ENCODE measurements around the gene TUBA1A.
A peak's percentile ranks its signal among the peaks of the same experiment; 100 is the strongest.
"Not testable (repeated sequence)": the region's sequence is repeated elsewhere in the genome, so short reads cannot be mapped to it uniquely, and the experiment has no call there.

The TUBA1A gene

DNA sequence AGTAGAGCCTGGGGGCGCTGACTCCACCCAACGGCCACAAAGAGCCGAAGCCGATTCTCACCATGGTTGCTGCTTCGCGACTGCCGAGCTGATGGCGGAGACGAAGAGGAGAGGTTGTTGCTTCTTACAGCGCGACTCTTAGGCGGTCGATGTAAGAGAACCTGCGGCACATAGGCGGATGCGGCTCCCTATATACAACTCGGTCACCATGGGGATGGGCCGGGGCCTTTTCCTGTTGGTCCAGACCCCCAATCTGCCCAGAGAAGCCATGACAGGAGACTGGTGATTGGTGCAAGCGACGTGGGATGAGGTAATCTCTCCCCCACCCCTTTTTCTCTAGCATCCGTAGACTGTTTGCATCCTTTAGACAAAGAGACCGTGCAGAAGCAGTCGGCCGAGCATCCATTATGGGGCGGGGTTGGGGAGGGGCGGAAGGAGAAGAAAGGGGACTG is at the start of gene TUBA1A:
TUBA1A (minus strand) TSS at position 165 of the 452 bp plus-strand sequence; CDS start at position 64, 101 bp downstream.
- DNase-seq = peak; percentile 99

DNA sequence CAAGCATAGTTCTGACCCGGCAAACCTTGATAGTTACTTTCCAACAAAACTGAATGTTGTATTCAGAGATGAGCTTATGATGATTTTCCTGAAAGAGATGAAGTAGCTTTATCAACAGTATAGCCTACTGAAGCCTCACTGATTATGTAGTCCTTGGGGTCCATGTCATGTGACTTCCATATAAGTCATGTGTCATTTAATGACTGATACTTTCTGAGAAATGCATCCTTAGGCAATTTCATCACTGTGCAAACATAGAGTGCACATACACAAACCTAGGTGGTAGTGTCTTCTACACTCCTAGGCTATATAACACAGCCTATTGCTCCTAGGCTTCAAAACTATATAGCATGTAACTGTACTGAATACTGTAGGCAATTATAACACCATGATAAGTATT is 47.5 kb upstream of the TUBA1A start:
- DNase-seq = no peak

DNA sequence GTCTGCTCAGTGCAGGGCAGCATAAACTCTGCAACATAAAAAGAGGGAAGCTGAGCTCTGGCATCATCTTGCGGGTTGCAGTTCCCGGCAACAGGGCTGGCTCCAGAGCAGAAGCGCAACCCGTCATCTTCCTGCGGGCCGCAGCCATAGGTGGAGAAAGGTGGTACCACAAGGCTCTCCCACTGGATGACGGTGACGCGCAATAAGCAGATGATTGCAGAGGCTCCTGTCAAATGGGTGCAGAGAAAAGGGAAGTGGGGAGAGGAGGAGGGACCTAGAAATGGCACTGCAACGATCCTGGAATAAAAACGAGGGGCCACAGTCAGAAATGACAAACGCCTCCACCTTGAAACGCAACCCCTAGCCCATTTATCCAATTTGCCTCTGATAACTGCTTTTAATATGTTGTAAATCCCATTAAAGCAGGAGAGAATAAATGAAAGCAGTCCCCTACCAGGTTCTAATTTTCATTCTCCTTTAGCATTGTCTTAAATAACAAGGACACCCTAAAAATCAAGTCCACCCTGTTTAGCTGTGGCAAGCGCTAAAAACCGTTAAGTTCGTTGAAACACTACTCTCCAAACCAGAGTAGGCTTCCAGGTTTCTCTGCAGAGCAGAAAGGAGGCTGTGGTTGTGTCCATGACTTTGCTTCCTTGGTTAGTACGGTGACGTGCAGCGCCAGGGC is 45.1 kb upstream of the TUBA1A start:
- DNase-seq = peak; percentile 85

DNA sequence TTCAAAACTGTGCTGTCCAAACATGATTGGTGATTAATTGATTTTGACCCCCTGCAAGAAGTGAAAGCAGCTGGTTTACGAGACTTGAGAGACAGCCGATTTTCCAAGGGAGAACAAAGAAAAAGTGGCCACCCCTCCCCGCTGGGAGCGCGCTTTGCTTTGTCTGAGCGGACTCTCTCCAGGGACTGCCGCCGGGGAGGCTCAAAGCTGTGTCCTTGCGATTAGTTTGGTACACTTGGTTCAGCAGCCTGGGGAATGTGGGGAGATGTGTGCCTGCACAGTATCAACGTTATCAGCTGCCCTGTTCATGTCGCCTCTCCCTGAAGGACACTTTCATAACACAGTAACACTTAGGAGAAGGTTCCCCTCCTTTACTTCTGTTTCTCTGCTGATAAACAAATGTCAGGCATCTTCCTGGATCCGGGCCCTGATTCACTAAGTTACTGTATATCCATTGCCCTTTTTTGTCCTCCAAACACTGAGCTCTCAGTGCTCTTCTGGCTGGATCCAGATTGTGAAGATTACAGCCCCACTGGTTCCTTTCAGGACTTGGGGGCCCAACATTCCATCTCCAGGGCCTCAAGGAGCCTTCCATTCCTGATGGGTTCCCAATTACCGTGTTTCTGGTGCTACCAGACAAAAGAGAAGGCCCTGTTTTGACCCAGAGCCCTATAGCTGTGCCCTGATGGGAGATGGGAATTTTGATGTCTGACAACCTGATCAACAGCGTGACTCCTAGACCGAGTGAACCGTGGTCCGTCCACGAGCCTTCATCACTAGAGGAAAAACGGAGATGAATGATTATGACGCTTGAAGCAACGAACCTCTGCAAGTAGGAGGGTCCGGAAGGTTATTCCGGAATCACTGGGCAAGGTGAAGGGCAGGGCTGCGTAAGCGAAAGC is 44.3 kb upstream of the TUBA1A start:
- DNase-seq = peak; percentile 44

DNA sequence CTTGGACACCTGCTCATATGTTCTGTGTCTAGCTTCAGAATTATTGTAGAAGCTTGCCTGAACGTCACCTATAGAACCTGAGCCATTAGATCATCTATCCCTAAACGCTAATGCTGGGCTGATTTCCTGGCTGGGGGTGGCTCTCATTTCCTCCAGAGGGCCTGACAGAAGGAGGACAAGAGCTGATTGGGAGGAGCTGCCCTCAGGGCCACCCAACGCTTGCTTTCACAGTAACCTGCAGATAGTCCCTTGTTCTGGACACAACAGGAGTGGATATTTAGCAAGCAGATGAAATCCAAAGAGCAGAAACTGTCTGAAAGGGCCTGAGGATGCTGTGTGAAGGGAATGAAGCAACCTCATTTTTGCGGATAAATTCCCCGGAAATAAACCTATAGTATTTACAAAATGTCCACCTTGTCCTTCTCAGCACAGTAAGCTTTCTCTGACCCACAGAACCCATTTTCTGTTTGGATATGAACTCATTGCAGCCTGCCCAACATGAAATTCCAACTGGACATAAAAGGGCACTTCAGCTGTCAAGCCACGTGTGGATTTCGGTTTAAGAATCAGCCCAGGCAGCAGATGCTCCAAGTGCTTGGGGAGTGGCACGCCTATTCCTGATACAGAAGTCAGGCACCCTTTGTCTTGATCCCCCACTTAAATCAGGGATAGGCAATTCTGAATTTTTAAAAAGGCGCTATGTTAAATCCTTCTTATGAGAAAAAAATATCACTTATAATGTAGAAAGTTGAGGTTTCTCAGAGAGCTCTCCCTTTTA is 43.2 kb upstream of the TUBA1A start:
- peak; percentile 26 for DNase-seq

DNA sequence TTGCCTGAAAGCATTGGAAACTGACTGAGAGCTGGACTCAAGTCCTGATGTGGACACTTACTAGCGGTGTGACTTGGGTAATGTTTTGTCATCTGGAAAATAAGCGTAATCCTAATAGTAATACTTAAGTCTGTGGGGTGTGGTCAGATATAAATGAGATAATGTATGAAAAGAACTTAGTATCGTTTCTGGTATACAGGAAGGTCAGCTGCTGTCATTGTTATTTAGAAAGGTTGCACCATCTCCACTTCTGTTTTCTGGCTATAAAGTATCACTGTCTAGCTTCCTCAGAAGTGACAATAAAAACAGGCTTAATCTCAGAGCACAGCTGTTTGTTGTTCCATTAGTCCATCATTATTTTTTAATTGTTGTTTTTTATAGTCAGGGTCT is 41.9 kb upstream of the TUBA1A start:
- no peak for DNase-seq

DNA sequence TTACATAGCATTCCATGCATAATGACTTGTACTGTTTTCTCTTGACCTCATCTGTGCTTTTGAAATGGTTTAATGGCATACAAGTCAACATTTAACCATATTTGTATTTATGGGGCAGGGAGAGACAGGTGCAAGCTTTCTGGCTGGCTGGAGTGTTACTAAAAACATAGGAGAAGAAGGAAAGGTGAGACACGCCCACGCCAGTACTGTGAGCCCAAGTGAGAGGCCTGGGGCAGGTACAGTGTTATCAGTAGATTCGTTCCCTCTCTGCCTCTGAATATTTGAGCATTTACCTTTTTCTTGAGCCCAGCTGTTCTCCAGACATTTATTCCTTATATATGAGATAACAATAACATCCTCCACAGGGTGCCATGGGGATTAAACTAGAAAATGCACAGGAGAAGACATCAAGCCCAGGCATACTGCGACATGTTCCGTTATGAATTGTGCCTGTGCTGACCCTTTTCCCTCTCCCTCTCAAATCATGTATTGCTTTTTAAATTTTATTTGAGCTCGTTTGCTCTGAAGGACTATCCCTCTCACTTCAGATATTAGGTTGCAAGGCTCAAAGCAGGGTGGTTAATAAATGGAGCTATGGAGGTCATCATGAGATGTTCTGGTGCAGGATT is 41.4 kb upstream of the TUBA1A start:
- peak; percentile 62 for DNase-seq

DNA sequence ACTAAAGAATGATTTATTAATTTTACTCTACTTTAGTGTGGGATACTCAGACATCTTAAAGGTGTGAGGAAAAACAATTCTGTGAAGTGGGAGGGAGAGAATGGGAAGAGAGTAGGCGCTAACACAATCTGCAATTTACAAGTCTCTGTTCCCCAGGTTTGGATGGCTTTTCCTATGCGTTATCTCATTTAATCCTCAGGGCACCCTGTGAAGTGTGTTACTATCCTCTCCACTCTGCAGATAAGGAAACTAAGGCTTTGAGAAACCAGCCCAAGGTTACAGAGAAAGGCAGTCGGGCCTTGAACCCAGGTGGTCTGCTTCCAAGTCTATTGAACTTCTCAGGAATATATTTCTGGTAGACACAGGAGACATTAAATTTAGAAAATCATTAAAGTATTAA is 39.8 kb upstream of the TUBA1A start:
- no peak for DNase-seq

DNA sequence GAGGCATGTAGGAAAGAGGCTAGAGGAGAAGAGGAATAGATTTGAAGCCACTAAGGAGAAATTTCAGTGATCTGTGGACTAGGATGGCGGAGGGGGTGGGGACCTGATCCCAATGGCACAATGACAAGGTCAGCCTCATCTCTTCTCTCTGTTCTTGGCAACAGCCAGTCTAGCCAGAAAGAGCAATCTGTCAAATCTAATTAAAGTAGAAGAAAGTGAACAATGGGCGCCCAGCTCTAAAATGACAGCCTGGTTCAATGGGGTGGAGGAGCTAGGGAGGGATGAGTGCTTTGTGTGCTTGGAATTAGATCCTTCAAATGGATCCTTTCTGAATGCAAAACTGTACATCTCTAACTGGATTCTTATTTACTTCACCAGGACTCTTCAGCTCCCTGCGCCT is 38.8 kb upstream of the TUBA1A start:
- no peak for DNase-seq

DNA sequence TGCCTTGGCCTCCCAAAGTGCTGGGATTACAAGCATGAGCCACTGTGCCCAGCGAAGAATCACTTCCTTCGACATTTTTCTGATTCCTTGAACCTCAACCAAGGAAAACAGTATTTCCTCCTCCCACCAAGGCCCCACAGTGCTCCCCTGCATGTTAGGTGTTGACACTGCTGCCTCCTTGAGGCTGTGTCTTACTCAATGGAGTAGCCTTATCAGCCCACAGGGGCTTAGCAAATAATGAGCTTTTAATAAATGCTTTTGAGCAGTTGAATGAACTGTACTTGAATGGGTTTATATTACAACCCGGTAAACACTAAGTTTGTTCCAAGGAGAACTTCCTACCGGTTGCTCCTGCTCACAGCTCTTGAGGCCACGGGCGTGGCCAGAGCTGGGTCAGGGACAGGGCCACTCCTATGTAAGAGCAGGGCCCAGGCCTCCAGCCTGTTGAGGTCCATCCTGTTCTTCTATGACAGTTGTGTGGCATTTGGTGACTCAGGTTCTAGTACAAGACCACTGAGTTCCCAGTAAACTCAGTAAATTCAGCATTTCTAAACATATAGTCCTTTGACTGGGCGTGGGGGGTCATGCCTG is 36.8 kb upstream of the TUBA1A start:
- DNase-seq = no peak

DNA sequence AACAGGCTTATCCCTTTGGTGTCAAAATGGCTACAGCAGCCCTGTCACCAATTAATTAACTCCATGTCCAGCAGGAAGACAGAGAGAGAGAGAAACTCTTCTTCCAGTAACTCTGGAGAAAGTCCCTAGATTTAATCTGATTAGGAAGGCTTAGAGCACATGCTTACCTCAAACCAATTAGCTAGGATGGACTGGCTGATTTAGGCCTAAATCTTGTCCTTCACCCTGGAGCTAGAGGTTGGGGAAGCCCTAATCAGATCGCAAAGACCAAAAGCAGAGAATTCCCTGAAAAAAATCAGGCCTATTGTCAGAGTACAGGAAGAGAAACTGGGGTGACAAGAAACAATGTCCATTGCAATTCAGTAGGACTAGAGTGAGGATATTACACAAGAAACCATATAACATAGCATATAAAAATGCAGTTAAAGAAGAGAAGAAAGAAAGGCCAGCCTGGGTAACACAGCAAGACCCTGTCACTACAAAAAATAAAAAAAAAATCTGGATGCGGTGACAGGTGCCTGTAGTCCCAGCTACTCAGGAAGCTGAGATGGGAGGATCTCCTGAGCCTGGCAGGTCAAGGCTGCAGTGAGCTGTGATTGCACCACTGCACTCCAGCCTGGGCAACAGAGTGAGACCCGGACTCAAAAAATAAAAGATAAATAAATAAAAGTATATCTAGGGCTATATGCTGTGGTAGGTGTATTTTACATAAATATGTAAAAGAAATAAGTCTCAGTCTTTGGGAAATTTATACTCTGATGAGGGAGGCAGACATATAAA is 34.9 kb upstream of the TUBA1A start:
- DNase-seq = no peak

DNA sequence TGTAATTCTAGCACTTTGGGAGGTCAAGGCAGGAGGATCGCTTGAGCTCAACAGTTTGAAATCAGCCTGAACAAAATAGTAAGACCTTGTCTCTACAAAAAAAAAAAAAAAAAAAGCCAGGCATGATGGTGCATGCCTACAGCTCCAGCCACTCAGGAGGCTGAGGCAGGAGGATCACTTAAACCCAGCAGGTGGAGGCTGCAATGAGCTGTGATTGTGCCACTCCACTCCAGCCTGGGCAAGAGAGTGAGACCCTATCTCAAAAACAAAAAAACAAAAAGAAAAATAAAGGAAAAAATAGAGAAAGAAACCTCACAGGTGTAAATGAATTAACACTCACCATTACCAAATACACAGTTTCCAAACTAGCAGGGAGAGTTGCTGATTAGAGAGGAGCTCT is 34.2 kb upstream of the TUBA1A start:
- no peak for DNase-seq

DNA sequence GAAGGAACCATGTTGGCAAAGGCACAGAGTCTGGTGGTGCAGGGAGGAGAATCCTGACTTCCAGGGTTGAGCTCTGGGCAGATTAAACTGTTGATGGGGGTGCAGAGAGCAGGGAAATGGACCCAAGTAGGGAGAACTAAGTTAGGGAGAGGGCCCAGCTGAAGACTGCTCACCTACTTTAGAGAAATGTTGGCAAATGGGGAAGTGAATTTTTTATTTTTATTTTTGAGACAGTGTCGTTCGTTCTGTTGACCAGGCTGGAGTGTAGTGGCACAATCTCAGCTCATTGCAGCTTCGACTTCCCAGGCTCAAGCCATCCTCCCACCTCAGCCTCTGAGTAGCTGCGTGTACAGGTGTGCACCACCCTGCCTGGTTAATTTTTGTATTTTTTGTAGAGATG is 32.1 kb upstream of the TUBA1A start:
- DNase-seq = no peak

DNA sequence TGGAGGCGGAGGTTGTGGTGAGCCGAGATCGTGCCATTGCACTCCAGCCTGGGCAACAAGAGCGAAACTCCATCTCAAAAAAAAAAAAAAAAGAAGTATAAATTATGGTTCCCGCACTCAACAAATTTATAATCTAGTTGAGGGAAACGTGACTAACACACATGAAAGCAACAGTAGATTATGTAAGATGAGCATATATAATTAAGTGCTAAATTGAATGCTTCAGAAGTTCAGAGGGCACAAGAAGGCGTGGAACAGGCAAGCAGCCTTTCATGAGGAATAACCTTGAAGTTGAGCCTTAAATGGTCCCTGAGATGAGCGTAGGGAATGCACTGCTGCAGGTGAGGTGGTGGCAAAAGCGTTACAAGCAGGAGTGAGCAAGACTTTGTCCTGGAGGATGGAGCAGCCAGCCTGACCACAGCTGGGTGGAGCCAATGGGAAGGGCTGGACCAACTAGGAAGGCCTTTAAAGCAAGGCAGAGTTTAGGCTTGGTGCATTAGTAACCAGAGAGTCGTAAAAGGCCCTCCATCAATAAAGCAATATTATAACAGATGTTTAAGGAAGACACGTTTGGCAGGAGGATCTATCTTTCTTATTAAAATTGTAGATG is 30.6 kb upstream of the TUBA1A start:
- DNase-seq = no peak

DNA sequence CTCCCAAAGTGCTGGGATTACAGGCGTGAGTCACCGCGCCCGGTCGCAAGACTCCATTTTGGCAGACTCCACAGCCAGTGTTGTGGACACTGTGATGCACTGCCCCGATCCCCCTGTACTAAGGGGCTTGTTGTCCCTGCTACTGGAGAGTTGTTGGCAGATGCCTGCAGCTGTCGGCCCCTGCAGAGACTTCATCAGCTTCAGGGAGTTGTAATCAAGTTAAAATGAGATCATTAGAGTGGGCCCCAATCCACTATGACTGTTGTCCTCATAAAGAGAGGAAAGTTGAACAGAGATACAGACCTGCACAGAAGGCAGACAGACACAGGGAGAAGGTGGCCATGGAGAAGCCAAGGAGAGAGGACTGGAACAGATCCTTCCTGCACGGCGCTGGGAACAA is 23.7 kb upstream of the TUBA1A start:
- DNase-seq = no peak

DNA sequence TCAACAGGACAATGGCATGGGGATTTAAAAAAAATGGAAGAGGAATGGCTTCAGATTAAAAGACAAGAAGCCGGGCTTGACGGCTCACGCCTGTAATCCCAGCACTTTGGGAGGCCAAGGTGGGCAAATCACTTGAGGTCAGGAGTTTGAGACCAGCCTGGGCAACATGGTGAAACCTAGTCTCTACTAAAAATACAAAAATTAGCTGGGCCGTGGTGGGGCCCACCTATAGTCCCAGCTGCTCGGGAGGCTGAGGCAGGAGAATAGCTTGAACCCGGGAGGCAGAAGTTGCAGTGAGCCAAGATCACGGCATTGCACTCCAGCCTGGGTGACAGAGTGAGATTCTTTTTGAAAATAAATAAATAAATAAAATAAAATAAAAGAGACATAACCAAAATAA is 21.8 kb upstream of the TUBA1A start:
- not testable (repeated sequence) for DNase-seq

DNA sequence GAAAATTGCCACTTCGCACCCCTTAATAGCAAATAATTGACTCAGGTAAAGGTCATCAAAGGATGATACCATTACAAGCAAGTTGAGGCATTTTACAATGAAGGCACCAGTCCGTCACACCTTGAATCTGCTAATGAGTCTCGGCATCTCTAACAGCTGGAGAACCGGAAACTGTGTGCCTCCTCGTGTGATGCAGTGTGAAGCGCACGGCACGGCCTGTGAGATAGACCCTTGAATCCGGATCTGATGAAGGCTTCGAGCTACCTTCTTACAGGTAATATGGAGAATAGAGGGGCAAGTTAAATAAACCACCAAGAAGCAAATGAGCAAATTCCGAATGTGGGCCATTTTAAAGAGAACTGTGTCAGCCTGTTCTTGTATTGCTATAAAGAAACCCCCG is 19.8 kb upstream of the TUBA1A start:
- no peak for DNase-seq

DNA sequence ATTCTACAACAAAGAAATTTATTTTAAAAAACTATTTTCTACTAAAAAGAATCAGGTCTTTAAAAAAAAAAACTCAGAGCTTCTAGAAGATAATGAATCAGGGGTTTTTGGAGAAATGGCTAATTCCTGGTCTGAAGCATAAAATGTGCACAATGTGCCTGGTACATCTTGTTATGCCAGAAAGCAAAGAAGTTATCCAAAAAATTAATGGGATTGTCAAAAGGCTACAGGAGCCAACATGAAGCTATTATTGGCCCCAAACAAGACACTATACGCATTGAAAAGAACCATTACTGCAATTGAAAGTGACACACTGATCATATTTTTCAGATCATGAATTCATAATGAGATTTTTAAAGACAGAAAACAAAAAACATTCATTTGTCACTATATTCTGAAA is 19.3 kb upstream of the TUBA1A start:
- no peak for DNase-seq

DNA sequence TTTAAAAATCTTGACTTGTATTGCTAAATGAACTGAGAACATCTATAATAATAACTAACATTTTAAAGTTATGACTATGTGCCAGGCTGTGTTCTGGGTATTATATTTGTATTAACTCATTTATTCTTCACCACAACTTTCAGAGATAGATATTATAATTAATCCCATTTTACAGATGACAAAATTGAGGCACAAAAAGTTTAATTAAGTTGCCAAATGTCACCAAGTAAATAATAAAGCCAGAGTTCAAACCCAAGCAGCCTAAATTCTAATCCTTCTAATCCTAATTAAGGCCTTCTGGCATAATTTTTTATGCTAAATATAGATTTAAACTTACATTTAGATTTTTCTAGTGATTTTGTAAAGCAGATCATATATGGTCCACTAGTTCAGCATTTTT is 17.5 kb upstream of the TUBA1A start:
- no peak for DNase-seq

DNA sequence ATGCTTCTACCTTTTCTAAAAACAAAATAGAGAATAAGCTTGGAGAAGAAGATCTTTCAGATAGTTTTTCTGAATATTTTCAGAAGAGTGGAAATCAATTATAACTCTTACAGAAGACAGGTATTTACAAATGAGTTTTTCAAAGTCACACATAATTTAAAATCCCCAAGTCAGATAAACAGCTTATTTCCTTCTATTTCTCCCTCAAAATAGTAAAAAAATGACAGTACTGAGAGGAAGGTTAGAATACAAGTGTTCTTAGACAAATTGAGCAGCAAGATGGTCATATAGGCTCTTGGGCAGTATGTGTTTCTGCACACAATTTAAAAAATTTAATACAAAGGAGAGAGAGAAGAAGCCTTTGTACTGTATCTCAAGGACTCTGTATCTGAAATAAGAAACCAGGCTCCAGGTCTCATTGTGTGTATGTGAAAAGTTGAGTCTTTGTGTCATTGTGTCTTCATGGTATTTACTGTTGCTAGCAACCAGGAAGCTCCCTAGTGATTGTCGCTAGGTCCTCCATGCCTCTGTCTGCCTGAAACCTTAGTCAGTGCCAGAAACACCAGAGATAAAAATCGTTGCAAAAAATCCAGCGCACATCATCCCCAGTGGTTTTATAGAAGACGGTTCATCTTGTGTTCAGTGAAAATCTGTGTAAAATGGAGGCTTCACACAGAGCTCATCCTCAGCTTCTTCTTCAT is 12.9 kb upstream of the TUBA1A start:
- DNase-seq = peak; percentile 67

Data from NCI-H510A treated with DMSO at 0.1 percent for 48 hours (cell line).